ENCODE results near the gene TACC3.

DNA sequence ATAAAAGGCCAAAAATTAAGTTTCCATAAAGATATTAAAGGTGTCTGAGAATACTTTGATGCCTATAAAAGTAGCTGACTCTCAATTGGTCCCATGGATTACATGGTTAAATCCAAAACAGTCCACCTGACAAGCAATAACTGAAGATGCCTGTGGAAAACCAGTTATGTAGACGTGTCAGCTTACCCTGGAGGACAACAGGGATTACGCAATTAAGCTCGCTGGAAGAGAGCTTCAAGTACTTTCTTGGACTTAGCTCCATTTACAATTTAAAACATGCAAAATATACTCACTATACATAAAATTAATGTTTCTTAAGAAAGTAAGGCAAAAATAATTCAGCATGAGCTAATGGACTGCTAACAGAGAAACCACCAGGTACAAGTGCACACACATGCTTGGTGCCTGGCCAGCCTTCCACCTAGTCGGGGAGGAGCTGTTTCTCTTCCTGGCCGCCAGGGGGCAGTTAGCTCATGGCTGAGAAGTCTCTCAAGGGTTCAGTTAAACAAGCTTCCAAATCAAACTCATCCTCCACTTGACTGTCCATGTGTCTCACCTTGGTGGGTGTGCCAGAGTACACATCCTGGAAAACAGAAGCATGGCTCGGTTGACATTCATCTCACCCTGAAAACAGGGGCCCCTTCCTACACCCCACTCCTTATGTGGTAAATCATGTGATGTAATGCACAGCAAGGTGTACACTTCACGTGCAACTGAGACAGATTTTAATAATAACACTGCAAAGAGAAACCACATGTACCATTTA lies 28.0 kb upstream of the TACC3 start:
- TF ChIP-seq, protein P1, sequence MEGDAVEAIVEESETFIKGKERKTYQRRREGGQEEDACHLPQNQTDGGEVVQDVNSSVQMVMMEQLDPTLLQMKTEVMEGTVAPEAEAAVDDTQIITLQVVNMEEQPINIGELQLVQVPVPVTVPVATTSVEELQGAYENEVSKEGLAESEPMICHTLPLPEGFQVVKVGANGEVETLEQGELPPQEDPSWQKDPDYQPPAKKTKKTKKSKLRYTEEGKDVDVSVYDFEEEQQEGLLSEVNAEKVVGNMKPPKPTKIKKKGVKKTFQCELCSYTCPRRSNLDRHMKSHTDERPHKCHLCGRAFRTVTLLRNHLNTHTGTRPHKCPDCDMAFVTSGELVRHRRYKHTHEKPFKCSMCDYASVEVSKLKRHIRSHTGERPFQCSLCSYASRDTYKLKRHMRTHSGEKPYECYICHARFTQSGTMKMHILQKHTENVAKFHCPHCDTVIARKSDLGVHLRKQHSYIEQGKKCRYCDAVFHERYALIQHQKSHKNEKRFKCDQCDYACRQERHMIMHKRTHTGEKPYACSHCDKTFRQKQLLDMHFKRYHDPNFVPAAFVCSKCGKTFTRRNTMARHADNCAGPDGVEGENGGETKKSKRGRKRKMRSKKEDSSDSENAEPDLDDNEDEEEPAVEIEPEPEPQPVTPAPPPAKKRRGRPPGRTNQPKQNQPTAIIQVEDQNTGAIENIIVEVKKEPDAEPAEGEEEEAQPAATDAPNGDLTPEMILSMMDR (IDR thresholded peaks at IDR 0.05) = peak; percentile 92
- TF ChIP-seq POLR2AphosphoS5 (IDR thresholded peaks at IDR 0.05; ENCODE audit: low read depth, low read length) = no peak
- TF ChIP-seq, protein P2, sequence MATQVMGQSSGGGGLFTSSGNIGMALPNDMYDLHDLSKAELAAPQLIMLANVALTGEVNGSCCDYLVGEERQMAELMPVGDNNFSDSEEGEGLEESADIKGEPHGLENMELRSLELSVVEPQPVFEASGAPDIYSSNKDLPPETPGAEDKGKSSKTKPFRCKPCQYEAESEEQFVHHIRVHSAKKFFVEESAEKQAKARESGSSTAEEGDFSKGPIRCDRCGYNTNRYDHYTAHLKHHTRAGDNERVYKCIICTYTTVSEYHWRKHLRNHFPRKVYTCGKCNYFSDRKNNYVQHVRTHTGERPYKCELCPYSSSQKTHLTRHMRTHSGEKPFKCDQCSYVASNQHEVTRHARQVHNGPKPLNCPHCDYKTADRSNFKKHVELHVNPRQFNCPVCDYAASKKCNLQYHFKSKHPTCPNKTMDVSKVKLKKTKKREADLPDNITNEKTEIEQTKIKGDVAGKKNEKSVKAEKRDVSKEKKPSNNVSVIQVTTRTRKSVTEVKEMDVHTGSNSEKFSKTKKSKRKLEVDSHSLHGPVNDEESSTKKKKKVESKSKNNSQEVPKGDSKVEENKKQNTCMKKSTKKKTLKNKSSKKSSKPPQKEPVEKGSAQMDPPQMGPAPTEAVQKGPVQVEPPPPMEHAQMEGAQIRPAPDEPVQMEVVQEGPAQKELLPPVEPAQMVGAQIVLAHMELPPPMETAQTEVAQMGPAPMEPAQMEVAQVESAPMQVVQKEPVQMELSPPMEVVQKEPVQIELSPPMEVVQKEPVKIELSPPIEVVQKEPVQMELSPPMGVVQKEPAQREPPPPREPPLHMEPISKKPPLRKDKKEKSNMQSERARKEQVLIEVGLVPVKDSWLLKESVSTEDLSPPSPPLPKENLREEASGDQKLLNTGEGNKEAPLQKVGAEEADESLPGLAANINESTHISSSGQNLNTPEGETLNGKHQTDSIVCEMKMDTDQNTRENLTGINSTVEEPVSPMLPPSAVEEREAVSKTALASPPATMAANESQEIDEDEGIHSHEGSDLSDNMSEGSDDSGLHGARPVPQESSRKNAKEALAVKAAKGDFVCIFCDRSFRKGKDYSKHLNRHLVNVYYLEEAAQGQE (IDR thresholded peaks at IDR 0.05; ENCODE audit: insufficient read depth in 1 of 2, low read depth in 2 of 2, low read length in 1 of 2) = no peak
- no peak for TF ChIP-seq TCF7L2 (IDR thresholded peaks at IDR 0.05; ENCODE audit: low read depth, low read length)
- TF ChIP-seq SIN3A (IDR thresholded peaks at IDR 0.05; ENCODE audit: borderline replicate concordance, insufficient read depth, low read depth, low read length) = no peak

Data from Panc1 (cell line).